CD4-positive, alpha-beta memory T cell (primary cell): ENCODE data around the gene ADIG. TPM values are rescaled to one million over a fixed set of nuclear protein-coding genes. Genes with fewer than 3 reads are reported as not detected.
A peak's percentile ranks its signal among the peaks of the same experiment; 100 is the strongest.

Experiments used
- CTCF ChIA-PET: fragments of 350-600 bp; sonication (Branson Sonifier 250); formaldehyde crosslinking; loops from one replicate; lab custom pipeline; 2021; ENCODE audit warnings: inconsistent platforms; ENCODE audit not compliant: partially characterized antibody; lab: Charles Lee
- POLR2A ChIA-PET: fragments of 350-600 bp; sonication (Branson Sonifier 250); formaldehyde crosslinking; loops from one replicate; lab custom pipeline; 2021; ENCODE audit not compliant: partially characterized antibody; lab: Charles Lee
- DNase-seq, 5 donors: peaks; one replicate each; pipeline versions ENCODE4 v3.0.0 to v3.0.0-alpha.2; 2020 to 2022; ENCODE audit warnings: mixed read lengths in 1 of 5
- H3K27ac ChIP-seq: one replicate; pipeline ENCODE4 v1.7.0; 2013; ENCODE audit warnings: low read depth, low read length
- H3K27me3 ChIP-seq: 2 replicates; pipeline ENCODE4 v1.7.0; 2013; ENCODE audit warnings: mild to moderate bottlenecking, low read length, moderate library complexity; ENCODE audit not compliant: insufficient read depth
- H3K36me3 ChIP-seq: 2 replicates; pipeline ENCODE4 v1.7.0; 2013; ENCODE audit warnings: mild to moderate bottlenecking, low read length, moderate library complexity; ENCODE audit not compliant: insufficient read depth
- H3K4me1 ChIP-seq: 2 replicates; pipeline ENCODE4 v1.7.0; 2013; ENCODE audit warnings: mild to moderate bottlenecking, low read length, moderate library complexity; ENCODE audit not compliant: insufficient read depth
- H3K4me3 ChIP-seq, 2 donors: one replicate each; pipeline ENCODE4 v1.7.0; 2013; ENCODE audit warnings: low read length in 2 of 2, mild to moderate bottlenecking in 1 of 2
- H3K9me3 ChIP-seq, 2 donors: one replicate each; pipeline ENCODE4 v1.7.0; 2013; ENCODE audit warnings: low read length in 2 of 2, control low read depth in 1 of 2; ENCODE audit not compliant: control insufficient read depth in 1 of 2
- H3K27ac Mint-ChIP-seq, 7 donors: one replicate each; pipeline ENCODE4 v1.8.0; 2020 to 2021; ENCODE audit warnings: mixed read lengths in 7 of 7, mild to moderate bottlenecking in 6 of 7, inconsistent platforms in 3 of 7, moderate library complexity in 3 of 7
- H3K27me3 Mint-ChIP-seq, 2 donors: one replicate each; pipeline ENCODE4 v1.8.0; 2020 to 2021; ENCODE audit warnings: mixed read lengths in 2 of 2
- H3K36me3 Mint-ChIP-seq, 2 donors: one replicate each; pipeline ENCODE4 v1.8.0; 2020 to 2021; ENCODE audit warnings: mixed read lengths in 2 of 2, inconsistent platforms in 1 of 2, mild to moderate bottlenecking in 1 of 2
- H3K4me1 Mint-ChIP-seq, 4 donors: one replicate each; pipeline ENCODE4 v1.8.0; 2020 to 2021; ENCODE audit warnings: mixed read lengths in 4 of 4, mild to moderate bottlenecking in 1 of 4
- H3K4me3 Mint-ChIP-seq, 8 donors: one replicate each; pipeline ENCODE4 v1.8.0; 2020 to 2021; ENCODE audit warnings: mixed read lengths in 8 of 8, mild to moderate bottlenecking in 7 of 8, moderate library complexity in 6 of 8, inconsistent platforms in 3 of 8
- H3K9me3 Mint-ChIP-seq, 8 donors: one replicate each; pipeline ENCODE4 v1.8.0; 2020 to 2021; ENCODE audit warnings: mixed read lengths in 8 of 8, mild to moderate bottlenecking in 5 of 8, inconsistent platforms in 3 of 8, moderate library complexity in 1 of 8
- intact Hi-C: fragments of 100-400 bp; cut with micrococcal nuclease; formaldehyde crosslinking; loops from one replicate; pipeline ENCODE4 v1.15.1; 2023
- polyA plus RNA-seq, 2 donors: library from polyadenylated mRNA; unstranded; fragments of 300-500 nt; fragmentation: Illumina TruSeq; gene quantifications; one replicate each; pipeline ENCODE4 v1.2.3, GENCODE V29; 2021
- total RNA-seq, 2 experiments: library from RNA; stranded (reverse); gene quantifications; one replicate each; pipeline ENCODE4 v1.2.3, GENCODE V29; 2021

The ADIG gene
- total and polyA plus RNA-seq, 4 experiments from 2014 or later, result not detected

- no peak overlapping the region for H3K4me3 ChIP-seq
- CTCF ChIA-PET, result no interaction called here
- Mint-ChIP-seq H3K4me3 (no peak overlapping the region), H3K27me3 (no peaks in the 10 kb centered on the region), H3K4me1 (peaks cover 5 to 15% (median 13%) of the 10 kb centered on the region in 4 donors), H3K27ac (peak overlapping the region in 4 of 7 donors; percentile 13 to 87 (median 68)), H3K9me3 (no peaks in the 10 kb centered on the region), H3K36me3 (peaks cover 44 to 63% of the 10 kb centered on the region in 2 donors)
- no peak for DNase-seq
- no peak overlapping the region for H3K27ac ChIP-seq
- intact Hi-C loops, result no loop called here
- H3K27me3 ChIP-seq, result no peaks in the 10 kb centered on the region
- POLR2A ChIA-PET, result no interaction called here
- peaks cover 31% of the 10 kb centered on the region for H3K36me3 ChIP-seq
- no peaks in the 10 kb centered on the region for H3K9me3 ChIP-seq
- peaks cover 5% of the 10 kb centered on the region for H3K4me1 ChIP-seq
These were observed 33.5 kb upstream of the ADIG start for GRCh38 chr20:38547288-38548085.

DNA sequence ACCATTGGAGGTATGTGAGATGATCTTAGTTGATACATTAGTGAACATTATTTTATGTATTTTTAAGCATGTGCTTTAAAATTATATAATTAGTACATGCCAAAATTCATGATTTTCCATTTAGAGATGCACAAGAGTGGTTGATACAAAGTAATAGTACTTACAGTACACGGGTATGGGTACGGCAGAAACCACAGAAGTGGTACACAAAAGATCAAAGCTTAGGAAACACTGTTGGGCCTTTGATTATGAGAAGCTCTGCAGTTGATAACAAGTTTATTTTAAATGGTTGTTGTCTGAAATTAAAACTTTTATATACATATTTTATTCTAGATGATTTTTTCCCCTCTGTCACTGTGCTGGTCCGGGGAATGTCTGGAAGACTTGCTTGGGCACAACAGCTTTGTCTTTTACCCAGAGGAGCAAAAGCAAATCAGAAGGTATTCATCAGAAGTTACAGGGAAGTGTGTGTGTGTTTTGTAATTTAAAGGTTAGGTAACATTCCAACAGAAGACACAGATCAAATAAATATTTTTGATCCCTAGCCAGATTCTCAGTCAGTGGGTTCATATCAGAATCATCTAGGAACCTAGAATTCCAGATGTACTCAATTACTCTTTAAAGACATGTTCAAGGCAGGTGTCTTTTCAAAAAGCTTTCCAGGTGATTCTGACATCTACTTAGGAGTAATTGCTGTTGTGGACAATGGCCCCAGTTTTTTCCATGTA is 32.5 kb upstream of the ADIG start:
- ChIA-PET CTCF (no interaction called here), POLR2A (no interaction called here)
- Mint-ChIP-seq H3K27me3 (no peaks in the 10 kb centered on the region), H3K4me1 (peaks cover 5 to 15% (median 13%) of the 10 kb centered on the region in 4 donors), H3K27ac (peak overlapping the region in 5 of 7 donors; percentile 16 to 70 (median 32)), H3K36me3 (peaks cover 38 to 54% of the 10 kb centered on the region in 2 donors), H3K9me3 (no peaks in the 10 kb centered on the region), H3K4me3 (no peak overlapping the region)
- intact Hi-C loops, result no loop called here
- Histone ChIP-seq H3K36me3 (peaks cover 32% of the 10 kb centered on the region), H3K27me3 (no peaks in the 10 kb centered on the region), H3K9me3 (no peaks in the 10 kb centered on the region), H3K27ac (no peak overlapping the region), H3K4me1 (peaks cover 5% of the 10 kb centered on the region), H3K4me3 (no peak overlapping the region)
- DNase-seq, result peak in 1 of 5 donors; percentile 4

GRCh38 chr20:38550274-38550673 is 30.7 kb upstream of the ADIG start:
- no peaks in the 10 kb centered on the region for H3K9me3 ChIP-seq
- intact Hi-C loops, result no loop called here
- H3K4me3 Mint-ChIP-seq, result no peak overlapping the region
- ChIA-PET CTCF (interaction anchor here (0.8 kb wide), 1 partner anchor 16 kb away, joined by 3 read pairs; no protein-coding TSS in a partner anchor), POLR2A (no interaction called here)
- no peak overlapping the region for H3K4me3 ChIP-seq
- H3K27me3 Mint-ChIP-seq, result no peaks in the 10 kb centered on the region
- H3K9me3 Mint-ChIP-seq, result no peaks in the 10 kb centered on the region
- H3K27me3 ChIP-seq, result no peaks in the 10 kb centered on the region
- DNase-seq, result no peak
- peaks cover 5% of the 10 kb centered on the region for H3K4me1 ChIP-seq
- H3K27ac Mint-ChIP-seq, result no peak overlapping the region
- H3K4me1 Mint-ChIP-seq, result peaks cover 5 to 14% (median 12%) of the 10 kb centered on the region in 4 donors
- H3K36me3 Mint-ChIP-seq, result peaks cover 44 to 51% of the 10 kb centered on the region in 2 donors
- no peak overlapping the region for H3K27ac ChIP-seq
- H3K36me3 ChIP-seq, result peaks cover 47% of the 10 kb centered on the region

DNA sequence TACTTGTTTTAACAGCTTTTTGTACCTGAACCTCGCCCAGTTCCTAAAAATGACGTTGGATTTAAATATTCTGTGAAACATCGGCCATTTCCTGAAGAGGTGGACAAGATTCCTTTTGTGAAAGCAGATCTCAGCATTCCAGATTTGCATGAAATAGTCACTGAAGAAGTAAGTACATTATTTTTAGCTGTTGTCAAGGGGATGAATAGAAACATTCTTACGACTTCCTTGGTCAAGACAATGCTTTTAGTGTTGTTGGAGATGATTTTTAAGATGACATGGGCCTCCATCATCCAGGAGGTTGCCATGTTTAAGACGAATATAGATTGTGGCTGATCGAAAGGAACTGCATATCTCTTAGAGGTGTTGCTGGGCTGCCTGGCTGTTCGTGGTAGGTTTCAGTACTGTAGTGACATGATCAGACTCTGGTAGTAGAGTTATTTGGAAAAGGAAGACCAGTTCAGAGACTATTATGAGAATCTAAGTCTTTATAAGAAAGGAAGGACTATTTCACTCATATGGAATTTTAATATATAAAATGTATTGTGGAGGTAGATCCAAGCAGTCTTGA is 29.9 kb upstream of the ADIG start:
- Histone ChIP-seq H3K4me1 (peaks cover 5% of the 10 kb centered on the region), H3K27me3 (no peaks in the 10 kb centered on the region), H3K36me3 (peaks cover 51% of the 10 kb centered on the region), H3K27ac (no peak overlapping the region), H3K9me3 (no peaks in the 10 kb centered on the region), H3K4me3 (no peak overlapping the region)
- intact Hi-C loops, result no loop called here
- Mint-ChIP-seq H3K27ac (no peak overlapping the region), H3K4me3 (no peak overlapping the region), H3K36me3 (peaks cover 40 to 44% of the 10 kb centered on the region in 2 donors), H3K27me3 (no peaks in the 10 kb centered on the region), H3K9me3 (no peaks in the 10 kb centered on the region), H3K4me1 (peaks cover 5 to 14% (median 12%) of the 10 kb centered on the region in 4 donors)
- DNase-seq, result no peak
- ChIA-PET CTCF (no interaction called here), POLR2A (no interaction called here)

DNA sequence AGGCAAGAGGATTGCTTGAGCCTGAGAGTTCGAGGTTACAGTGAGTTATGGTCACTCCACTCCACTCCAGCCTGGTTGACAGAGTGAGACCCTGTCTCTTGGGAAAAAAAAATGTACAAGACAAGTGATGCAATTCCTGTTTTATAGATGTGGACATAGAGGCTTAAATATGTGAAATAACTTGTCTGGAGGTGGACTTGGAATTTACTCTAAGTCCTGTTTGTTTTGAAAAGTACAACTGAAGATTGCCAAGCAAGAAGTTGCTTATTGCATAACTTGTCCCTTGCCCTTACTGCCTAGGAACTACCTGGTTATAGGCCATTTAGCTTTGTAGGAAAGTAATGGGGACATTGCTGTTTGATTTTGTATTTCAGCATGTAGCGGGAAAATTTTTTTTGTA is 26.0 kb upstream of the ADIG start:
- H3K4me3 ChIP-seq, result no peak overlapping the region
- intact Hi-C loops, result no loop called here
- H3K4me1 ChIP-seq, result no peaks in the 10 kb centered on the region
- no peak overlapping the region for H3K27ac ChIP-seq
- ChIA-PET CTCF (no interaction called here), POLR2A (no interaction called here)
- peaks cover 79% of the 10 kb centered on the region for H3K36me3 ChIP-seq
- no peak for DNase-seq
- no peak overlapping the region for H3K4me3 Mint-ChIP-seq
- no peaks in the 10 kb centered on the region for H3K27me3 ChIP-seq
- no peaks in the 10 kb centered on the region for H3K9me3 ChIP-seq
- H3K36me3 Mint-ChIP-seq, result peaks cover 37 to 43% of the 10 kb centered on the region in 2 donors
- H3K27me3 Mint-ChIP-seq, result no peaks in the 10 kb centered on the region
- no peaks in the 10 kb centered on the region for H3K4me1 Mint-ChIP-seq
- H3K27ac Mint-ChIP-seq, result no peak overlapping the region
- no peaks in the 10 kb centered on the region for H3K9me3 Mint-ChIP-seq

DNA sequence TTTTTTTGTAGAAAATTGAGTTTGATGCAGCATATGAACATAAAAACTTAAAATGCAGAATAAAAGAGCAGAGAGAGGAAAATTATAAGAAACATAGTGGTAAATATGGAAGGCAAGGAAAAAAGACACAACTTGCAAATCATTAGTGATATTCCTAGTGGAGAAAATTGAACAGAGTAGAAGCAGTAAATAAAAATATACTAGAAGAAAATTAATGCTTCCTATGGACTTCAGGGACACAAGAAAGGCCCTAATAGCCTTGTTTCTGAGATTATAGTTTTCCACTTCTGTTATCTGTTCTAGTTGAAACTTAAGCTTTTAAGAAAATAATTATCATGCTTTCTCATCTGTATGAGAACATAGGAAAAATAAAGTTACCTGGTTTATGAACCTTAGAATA is 25.6 kb upstream of the ADIG start:
- H3K9me3 Mint-ChIP-seq, result no peaks in the 10 kb centered on the region
- no peak overlapping the region for H3K27ac Mint-ChIP-seq
- Histone ChIP-seq H3K4me3 (no peak overlapping the region), H3K36me3 (peaks cover 82% of the 10 kb centered on the region), H3K4me1 (no peaks in the 10 kb centered on the region), H3K9me3 (no peaks in the 10 kb centered on the region), H3K27ac (no peak overlapping the region), H3K27me3 (no peaks in the 10 kb centered on the region)
- H3K36me3 Mint-ChIP-seq, result peaks cover 41 to 47% of the 10 kb centered on the region in 2 donors
- CTCF ChIA-PET, result no interaction called here
- no peaks in the 10 kb centered on the region for H3K27me3 Mint-ChIP-seq
- intact Hi-C loops, result no loop called here
- no peaks in the 10 kb centered on the region for H3K4me1 Mint-ChIP-seq
- POLR2A ChIA-PET, result no interaction called here
- H3K4me3 Mint-ChIP-seq, result no peak overlapping the region
- no peak for DNase-seq

DNA sequence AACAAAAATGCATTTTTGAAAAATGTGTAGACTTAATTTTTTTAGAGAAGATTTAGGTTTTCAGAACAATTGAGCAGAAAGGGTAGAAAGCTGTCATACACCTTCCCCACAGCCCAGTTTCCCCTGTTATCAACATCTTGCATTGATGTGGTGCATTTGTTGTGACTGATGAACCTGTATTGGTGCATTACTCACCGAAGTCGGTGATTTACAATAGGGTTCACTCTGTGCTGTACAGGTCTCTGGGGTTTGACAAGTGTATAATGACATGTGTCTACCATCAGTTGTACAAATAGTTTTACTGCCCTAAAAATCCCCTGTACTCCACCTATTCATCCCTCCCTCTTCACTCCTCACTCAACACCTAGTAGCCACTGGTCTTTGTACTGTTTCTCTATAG is 23.8 kb upstream of the ADIG start:
- no peaks in the 10 kb centered on the region for H3K27me3 Mint-ChIP-seq
- H3K4me3 Mint-ChIP-seq, result no peak overlapping the region
- no peak overlapping the region for H3K27ac ChIP-seq
- DNase-seq, result no peak
- H3K36me3 Mint-ChIP-seq, result peaks cover 46 to 47% of the 10 kb centered on the region in 2 donors
- no peaks in the 10 kb centered on the region for H3K4me1 ChIP-seq
- peak overlapping the region in 1 of 7 donors; percentile 69 for H3K27ac Mint-ChIP-seq
- no peaks in the 10 kb centered on the region for H3K4me1 Mint-ChIP-seq
- CTCF ChIA-PET, result no interaction called here
- intact Hi-C loops, result no loop called here
- H3K9me3 ChIP-seq, result no peaks in the 10 kb centered on the region
- H3K36me3 ChIP-seq, result peaks cover 73% of the 10 kb centered on the region
- H3K4me3 ChIP-seq, result no peak overlapping the region
- no peaks in the 10 kb centered on the region for H3K9me3 Mint-ChIP-seq
- no peaks in the 10 kb centered on the region for H3K27me3 ChIP-seq
- POLR2A ChIA-PET, result no interaction called here
